ENCODE results near the gene FMN1. TPM values are rescaled to one million over a fixed set of nuclear protein-coding genes. Genes with fewer than 3 reads are reported as not detected.
A peak's percentile ranks its signal among the peaks of the same experiment; 100 is the strongest.

The FMN1 gene
- total RNA-seq, 1 donor from 2014 or later = 1.2 TPM

DNA sequence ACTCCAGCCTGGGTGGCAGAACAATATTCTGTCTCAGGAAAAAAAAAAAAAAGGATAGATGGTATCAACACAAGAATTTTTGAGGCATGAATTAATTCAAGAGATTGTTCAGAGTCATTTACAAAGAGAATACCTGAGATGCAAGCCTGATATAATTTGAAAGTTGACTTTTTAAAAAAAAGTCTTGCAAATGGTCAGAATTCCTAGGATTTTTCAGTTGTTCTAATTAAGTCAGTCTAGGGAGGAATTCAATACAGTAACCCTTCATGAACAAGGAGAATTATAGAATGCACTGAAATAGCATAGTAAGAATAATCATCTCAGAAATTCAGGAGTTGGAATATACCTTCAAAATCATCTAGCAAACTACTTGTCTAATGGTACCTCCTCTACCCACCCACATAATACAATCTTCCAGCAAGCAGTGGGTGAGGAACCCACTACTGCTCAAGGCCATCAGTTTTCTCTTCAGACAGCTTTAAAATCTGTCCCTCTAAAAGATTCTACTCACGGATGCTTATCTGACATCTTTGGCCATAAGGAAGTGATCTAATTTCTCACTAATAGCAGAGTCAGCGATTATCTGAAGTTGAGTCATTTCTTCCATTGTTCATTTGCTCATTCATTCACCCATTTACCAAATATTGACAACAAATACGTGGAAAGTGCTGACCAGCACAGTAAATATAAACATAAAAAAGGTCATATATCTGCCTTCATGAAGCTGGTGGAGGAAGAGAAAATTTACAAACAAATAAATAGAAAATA lies 317.1 kb downstream of the FMN1 start:
- FAIRE-seq (no peak), DNase-seq (ENCODE audit: low spot score in 2 of 2) (no peak)

DNA sequence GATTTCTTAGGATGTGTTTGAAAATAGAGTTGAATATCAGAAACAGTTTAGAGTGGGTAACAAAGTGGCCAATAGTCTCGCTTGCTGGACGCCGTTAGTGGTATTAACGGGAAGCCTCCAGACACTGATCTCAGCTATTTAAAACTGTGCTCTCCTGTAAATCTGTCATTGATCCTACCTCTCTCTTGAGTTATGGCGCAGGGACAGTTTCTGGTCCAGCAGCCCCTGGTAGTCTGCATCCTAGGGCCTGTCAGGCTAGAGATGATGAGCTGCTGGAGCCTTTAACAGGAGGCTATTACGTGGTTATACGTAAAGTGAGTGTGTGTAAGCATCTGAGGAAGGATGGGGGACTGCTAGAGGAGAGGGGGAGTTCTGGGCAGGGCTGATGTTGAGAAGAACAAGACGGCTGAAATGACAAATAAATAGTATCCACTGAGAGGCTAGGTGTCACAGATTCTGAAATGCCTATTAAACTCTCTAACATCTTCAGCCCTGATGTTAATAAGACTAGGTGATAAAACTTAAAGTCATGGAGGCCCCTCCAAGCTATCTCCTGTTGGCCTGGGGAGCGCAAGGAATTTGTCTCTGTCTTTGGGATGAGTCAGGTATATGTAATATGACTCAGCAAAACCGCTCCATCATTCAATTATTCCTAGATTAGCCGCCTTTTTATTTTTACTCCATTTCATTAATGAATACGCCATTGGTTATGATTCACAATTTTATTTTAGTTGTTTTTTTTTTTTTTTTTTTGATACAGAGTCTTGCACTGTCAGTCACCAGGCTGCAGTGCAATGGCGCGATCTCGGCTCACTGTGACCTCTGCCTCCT lies 321.0 kb downstream of the FMN1 start:
- FAIRE-seq (no peak), DNase-seq (ENCODE audit: low spot score in 2 of 2) (no peak)

DNA sequence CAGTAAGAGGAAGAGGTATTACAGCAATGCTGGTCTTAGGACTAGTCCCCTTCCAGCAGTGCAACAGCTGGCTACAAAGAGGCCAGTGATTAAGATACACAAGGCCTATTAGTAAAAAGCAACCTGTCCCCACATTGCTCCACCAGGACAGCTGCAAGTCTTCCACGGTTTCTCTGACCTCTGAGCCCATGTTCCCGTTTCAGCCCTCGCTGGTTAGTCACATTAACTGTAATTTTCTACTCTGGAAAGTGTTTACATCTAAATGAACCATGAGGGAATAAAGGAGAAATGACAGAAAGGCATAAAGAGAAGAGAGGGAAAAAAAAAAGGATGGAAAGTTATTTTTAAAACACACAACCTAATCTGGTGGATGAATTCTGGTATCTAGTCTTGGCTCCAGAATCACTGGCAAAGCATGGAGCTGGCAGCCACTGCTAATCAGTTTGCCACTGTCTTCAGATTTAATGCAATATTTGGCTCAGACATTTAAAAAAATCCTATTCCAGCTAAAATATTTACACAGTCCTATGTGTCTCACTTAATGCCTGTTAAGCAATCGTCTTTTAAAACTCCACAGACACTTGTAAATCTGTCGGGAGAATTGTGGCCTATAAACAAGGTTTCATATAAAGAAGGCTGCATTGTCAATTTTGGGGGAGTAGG lies 321.8 kb downstream of the FMN1 start:
- DNase-seq (ENCODE audit: low spot score in 2 of 2) = no peak
- FAIRE-seq = no peak

GRCh38 chr15:32871883-32872282 lies 322.6 kb downstream of the FMN1 start:
- FAIRE-seq = no peak
- DNase-seq (ENCODE audit: low spot score in 2 of 2) = no peak

DNA sequence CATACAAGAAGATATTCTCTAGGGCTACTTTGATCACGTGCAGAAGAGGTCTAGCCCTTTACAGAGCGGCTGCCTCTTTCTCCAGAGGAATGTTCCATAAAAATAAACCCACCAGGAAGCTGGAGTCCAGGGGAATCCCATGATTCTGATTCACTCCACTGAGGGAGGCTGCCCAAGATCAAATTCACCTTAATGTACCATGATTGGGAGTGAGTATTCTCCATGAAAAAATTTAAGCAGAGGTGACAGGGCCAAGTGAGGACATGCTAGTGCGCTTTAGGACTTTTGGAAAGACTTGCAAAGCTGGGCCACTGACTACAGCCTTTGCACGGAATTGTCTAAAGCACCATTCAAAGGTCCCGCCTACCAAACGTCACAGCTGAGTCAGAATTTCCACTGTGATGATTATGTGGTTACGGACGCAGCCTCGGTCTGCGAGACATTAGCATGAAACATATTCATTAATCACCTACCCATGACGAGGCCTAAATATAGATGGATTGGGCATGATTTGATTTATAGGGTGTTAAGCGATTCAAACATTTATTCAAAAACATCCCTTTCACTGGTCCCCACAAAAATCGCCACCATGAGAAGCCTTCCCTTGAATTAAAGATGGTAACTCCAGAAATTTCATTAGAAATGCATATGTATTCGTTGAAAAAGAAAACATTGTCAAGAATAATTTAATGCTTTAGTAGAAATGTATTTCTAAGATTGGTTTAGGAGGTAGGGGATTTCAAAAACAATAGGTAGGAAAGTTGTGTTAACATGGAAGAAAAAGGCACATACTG lies 324.1 kb downstream of the FMN1 start:
- no peak for FAIRE-seq
- DNase-seq (ENCODE audit: low spot score in 2 of 2) = no peak

DNA sequence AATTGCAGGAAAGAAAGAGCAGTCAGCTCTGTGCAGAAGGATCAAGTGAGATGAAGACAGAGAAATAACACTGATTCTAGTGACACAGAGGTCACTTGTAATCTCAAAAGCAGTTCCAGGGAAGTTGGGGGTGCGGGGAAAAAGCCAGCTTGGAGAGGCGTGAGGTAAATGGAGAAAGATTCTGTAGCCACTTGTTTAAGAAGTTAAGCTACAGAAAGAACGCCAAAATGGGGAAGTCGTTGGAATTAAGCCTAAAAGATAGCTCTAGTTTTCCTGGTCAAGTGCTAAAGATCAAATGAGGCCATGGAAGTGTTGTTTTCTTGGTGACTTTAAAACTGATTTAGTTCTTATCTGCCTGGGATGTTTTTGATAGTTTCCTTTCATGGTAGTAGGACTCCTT lies 324.7 kb downstream of the FMN1 start:
- DNase-seq (ENCODE audit: low spot score in 2 of 2) (no peak), FAIRE-seq (no peak)

DNA sequence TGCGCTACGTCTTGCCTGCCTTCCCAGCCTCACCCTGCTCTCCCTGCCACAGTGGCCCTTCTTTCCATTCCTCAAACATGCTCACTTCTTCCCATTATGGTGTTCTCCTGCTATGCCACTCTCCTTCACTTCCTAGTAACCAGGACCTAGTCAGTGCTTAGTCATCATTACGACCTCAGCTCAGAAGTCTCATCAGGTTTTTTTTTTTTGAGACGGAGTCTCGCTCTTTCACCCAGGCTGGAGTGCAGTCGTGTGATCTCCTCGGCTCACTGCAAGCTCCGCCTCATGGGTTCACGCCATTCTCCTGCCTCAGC lies 327.2 kb downstream of the FMN1 start:
- DNase-seq (ENCODE audit: low spot score in 2 of 2) (no peak), FAIRE-seq (no peak)

GRCh38 chr15:32866454-32867312 lies 327.8 kb downstream of the FMN1 start:
- FAIRE-seq = no peak

DNA sequence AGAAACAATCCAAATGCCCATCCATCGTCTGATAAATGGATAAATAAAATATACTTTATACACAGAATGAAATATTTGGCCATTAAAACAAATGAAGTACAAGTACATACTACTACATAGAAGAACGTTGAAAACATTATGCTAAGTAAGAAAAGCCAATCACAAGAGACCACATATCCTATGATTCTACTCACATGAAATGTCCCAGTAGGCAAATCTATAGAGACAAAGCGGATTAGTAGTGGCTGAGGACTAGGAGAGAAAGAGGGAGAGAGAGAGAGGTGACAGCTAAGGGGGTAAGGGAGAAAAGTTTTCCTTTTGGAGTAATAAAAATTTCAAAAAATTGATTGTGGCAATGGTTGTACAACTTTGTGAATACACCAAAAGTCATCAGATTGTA lies 329.7 kb downstream of the FMN1 start:
- FAIRE-seq (no peak), DNase-seq (ENCODE audit: low spot score in 2 of 2) (no peak)

More at GRCh38 chr15:32866454-32867312, 327.8 kb downstream of the FMN1 start:
- no peak for DNase-seq (ENCODE audit: low spot score in 2 of 2)

DNA sequence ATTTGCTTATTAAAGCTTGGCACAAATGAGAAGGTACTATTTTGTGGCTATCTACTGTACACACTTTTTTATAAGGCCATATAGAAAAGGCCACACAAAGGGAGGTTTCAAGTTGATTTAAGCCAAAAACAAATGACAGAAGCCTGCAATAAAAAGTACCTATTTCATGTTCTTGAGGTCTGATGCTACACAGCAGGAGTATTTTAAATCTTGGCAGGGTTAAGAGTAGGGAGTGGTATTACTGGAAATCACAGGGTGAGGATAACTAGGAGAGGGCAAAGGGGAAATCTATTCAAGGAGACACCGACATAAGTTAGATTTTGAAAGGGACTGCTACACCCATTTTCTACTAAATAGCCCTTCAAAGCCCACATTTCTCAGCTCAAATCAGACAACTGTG lies 330.5 kb downstream of the FMN1 start:
- DNase-seq (ENCODE audit: low spot score in 2 of 2) (no peak), FAIRE-seq (no peak)

DNA sequence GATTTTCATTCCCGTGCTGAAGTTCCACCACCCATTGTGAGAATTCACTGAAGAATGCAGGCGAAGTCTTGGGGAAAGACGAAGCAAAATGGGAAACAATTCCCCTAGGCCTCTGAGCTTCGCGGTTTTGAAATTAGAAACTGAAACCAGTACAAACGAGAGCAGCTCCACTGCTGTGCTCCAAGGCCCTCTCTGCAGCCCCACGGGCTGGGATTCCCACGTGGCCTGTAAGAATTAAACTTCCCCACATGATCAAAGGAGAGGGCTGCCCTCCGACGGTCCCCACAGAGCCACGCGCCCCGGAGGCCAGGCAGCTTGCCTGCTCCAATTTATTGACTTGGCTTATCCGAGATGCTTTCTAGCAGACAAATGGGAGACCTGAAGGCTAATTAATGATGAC lies 332.8 kb downstream of the FMN1 start:
- DNase-seq (ENCODE audit: low spot score in 2 of 2) (peak; percentile 6 to 18), FAIRE-seq (no peak)

GRCh38 chr15:32861174-32861573 lies 333.3 kb downstream of the FMN1 start:
- DNase-seq (ENCODE audit: low spot score in 2 of 2) (no peak), FAIRE-seq (no peak)

- FAIRE-seq = no peak
- no peak for DNase-seq (ENCODE audit: low spot score in 2 of 2)
Observed at GRCh38 chr15:32859996-32860395, 334.5 kb downstream of the FMN1 start.

DNA sequence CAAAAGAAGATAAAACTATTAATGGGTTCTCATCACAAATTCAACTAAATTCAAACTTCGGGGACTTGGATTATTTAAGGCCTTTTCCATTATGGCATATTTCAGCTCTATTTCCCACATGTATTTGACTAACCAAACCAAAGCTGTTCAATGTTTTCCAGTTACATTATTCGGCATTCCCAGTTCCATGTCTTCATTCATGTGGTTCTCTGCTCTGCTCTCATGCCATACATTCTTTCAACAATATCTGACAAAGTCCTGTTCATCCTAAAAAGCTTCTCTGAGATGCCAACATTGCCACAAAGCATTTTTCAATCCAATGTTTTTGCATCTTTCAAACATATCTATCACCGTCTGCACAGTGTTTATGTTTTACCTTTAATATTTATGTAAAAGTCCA lies 335.3 kb downstream of the FMN1 start:
- no peak for DNase-seq (ENCODE audit: low spot score in 2 of 2)
- no peak for FAIRE-seq

DNA sequence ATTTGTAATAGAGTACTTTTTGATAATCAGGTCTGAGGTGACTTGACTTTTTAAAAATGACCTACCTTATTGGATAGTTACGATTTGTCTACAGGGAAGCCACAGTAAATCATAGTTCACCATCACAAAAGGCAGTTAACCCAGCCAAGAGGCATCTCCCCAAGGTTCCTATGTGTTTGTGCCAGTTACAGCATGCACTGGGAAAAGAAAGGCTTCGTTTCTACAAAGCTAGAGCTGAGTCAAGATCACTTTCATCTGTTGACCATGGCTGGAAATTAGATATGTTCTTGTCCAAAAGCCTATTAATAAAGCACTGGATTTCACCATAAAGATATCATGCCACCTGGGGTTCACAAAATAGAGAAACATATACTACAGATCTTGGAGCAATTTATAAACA lies 336.8 kb downstream of the FMN1 start:
- FAIRE-seq = no peak
- DNase-seq (ENCODE audit: low spot score in 2 of 2) = no peak

DNA sequence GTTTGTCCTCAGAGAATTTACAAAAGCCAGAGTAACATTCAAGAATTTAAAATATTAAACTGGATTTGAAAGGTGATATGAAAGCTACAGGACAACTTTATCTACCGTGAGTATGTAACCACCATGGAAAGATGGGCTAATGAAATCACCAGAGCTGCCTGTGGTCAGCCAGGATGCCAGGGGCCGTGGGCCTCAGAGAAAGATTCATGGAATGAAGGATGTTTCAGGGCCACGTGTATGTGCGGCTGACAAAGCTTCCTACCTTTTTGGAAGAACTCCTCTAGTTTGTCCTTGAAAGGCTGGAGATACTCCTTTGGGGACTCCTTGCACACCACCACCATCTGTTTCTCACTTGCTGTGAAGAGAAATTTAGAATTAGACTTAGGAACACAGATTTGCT lies 337.8 kb downstream of the FMN1 start:
- DNase-seq (ENCODE audit: low spot score in 2 of 2) = no peak
- no peak for FAIRE-seq

DNA sequence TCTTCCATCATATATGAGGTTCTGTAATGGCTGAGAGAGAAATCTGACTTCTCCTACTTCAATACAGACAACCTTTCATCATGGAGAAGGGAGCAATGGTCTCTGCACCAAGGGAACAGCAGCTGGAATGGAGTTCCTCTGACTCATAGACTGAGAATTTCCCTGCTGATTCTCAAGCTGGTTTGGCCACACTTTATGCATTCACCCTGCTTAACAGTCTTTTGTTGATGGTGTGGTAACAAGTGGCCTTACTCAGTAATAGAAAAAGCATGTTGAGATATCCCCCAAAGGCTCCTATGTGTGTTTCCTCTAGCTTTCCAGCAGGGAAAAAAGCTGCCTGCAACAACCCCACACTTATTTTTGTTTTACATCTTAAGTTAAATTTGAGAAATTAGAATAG lies 338.6 kb downstream of the FMN1 start:
- FAIRE-seq (no peak), DNase-seq (ENCODE audit: low spot score in 2 of 2) (no peak)

- no peak for DNase-seq (ENCODE audit: low spot score in 2 of 2)
- FAIRE-seq = no peak
Observed at GRCh38 chr15:32853592-32853991, 340.9 kb downstream of the FMN1 start.

GRCh38 chr15:32852771-32853170 lies 341.7 kb downstream of the FMN1 start:
- FAIRE-seq (no peak), DNase-seq (ENCODE audit: low spot score in 2 of 2) (no peak)

DNA sequence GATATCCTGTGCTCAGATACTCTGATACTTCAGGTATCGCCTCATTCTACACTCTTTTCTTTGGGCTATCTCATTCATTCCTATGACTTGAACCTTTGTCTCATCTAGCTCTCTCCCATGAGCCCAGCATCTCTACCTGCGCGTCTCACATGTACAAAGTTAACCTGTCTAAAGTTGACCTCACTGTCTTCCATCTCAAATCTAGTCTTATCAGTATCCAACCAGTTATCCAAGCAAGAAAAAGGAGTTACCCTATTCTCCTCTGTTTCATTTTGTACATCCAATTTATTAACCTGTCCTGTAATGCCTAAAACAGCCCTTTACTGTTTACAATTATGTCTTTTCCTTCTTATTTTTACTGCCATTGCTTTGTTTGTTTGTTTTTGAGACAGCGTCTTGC lies 342.5 kb downstream of the FMN1 start:
- FAIRE-seq (no peak), DNase-seq (ENCODE audit: low spot score in 2 of 2) (no peak)
